Liver (tissue), 3 donors: ENCODE results near the gene NAPSA.

Experiments used
- GABPA ChIP-seq, 2 donors: IDR thresholded peaks in 1 of 2; conservative IDR thresholded peaks in 1 of 2; 2 replicates each; pipeline ENCODE4 v1.6.1; 2016; ENCODE audit warnings: antibody characterized with exemption in 2 of 2, mild to moderate bottlenecking in 1 of 2, moderate library complexity in 1 of 2
- RXRA ChIP-seq, 2 donors: IDR thresholded peaks; 2 replicates each; pipeline ENCODE4 v1.6.1; 2017 to 2018; ENCODE audit warnings: antibody characterized with exemption in 2 of 2, mild to moderate bottlenecking in 1 of 2
- SP1 ChIP-seq: IDR thresholded peaks from 2 replicates; pipeline ENCODE4 v1.6.1; 2018; ENCODE audit warnings: antibody characterized with exemption, mild to moderate bottlenecking
- TF ChIP-seq, protein P1 (sequence below): fragments of 150-350 bp; IDR thresholded peaks from 2 replicates; pipeline ENCODE4 v1.5.1; 2017; ENCODE audit warnings: improper control_type of control experiment, low read depth, low read length; ENCODE audit not compliant: missing input control
- TF ChIP-seq, protein P2 (sequence below): IDR thresholded peaks from 2 replicates; pipeline ENCODE4 v1.6.1; 2016; ENCODE audit warnings: antibody characterized with exemption
- TF ChIP-seq, protein P3 (sequence below): IDR thresholded peaks from 2 replicates; pipeline ENCODE4 v1.6.1; 2016; ENCODE audit warnings: antibody characterized with exemption, mild to moderate bottlenecking
- donor health status: healthy.
- donor health status: healthy.

DNA sequence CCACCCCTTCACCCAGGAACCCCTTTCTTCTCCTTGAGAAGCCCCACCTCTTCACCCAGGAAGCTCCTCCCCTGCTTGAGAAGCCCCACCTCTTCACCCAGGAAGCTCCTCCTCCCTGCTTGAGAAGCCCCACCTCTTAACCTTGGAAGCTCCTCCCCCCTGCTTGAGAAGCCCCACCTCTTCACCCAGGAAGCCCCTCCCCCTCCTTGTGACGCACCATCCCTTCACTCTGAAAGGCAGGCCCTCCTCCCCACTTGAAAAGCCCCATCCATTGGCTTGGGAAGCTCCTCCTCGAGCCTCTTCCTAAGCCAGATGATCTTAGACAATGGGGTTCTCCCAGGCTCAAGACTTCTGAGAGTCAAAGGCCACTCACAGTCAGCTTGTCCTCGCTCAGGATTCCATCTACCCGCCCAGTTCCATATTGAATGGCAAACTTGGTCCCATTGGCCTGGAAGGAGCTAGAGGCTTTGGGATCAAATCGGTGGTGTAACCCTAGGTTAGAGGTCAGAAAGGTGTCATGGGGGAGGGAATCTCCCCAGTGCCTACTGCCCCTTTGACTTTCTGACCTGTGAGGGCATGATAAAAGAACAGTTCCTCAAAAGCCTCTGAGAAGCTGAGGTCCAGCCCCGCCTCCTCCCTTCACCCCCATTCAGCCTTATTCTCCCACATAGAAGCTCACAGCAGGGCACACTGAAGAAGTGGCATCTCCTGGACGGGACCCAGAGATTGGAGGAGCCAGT lies 4.0 kb downstream of the NAPSA start:
- TF ChIP-seq, protein P1, sequence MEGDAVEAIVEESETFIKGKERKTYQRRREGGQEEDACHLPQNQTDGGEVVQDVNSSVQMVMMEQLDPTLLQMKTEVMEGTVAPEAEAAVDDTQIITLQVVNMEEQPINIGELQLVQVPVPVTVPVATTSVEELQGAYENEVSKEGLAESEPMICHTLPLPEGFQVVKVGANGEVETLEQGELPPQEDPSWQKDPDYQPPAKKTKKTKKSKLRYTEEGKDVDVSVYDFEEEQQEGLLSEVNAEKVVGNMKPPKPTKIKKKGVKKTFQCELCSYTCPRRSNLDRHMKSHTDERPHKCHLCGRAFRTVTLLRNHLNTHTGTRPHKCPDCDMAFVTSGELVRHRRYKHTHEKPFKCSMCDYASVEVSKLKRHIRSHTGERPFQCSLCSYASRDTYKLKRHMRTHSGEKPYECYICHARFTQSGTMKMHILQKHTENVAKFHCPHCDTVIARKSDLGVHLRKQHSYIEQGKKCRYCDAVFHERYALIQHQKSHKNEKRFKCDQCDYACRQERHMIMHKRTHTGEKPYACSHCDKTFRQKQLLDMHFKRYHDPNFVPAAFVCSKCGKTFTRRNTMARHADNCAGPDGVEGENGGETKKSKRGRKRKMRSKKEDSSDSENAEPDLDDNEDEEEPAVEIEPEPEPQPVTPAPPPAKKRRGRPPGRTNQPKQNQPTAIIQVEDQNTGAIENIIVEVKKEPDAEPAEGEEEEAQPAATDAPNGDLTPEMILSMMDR: no peak
- TF ChIP-seq, protein P2, sequence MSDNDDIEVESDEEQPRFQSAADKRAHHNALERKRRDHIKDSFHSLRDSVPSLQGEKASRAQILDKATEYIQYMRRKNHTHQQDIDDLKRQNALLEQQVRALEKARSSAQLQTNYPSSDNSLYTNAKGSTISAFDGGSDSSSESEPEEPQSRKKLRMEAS: no peak
- TF ChIP-seq GABPA (IDR thresholded peaks at IDR 0.05 in 1 of 2, conservative IDR thresholded peaks at IDR 0.05 in 1 of 2) (no peak), RXRA (IDR thresholded peaks at IDR 0.05) (no peak), SP1 (no peak)
- TF ChIP-seq, protein P3, sequence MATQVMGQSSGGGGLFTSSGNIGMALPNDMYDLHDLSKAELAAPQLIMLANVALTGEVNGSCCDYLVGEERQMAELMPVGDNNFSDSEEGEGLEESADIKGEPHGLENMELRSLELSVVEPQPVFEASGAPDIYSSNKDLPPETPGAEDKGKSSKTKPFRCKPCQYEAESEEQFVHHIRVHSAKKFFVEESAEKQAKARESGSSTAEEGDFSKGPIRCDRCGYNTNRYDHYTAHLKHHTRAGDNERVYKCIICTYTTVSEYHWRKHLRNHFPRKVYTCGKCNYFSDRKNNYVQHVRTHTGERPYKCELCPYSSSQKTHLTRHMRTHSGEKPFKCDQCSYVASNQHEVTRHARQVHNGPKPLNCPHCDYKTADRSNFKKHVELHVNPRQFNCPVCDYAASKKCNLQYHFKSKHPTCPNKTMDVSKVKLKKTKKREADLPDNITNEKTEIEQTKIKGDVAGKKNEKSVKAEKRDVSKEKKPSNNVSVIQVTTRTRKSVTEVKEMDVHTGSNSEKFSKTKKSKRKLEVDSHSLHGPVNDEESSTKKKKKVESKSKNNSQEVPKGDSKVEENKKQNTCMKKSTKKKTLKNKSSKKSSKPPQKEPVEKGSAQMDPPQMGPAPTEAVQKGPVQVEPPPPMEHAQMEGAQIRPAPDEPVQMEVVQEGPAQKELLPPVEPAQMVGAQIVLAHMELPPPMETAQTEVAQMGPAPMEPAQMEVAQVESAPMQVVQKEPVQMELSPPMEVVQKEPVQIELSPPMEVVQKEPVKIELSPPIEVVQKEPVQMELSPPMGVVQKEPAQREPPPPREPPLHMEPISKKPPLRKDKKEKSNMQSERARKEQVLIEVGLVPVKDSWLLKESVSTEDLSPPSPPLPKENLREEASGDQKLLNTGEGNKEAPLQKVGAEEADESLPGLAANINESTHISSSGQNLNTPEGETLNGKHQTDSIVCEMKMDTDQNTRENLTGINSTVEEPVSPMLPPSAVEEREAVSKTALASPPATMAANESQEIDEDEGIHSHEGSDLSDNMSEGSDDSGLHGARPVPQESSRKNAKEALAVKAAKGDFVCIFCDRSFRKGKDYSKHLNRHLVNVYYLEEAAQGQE: no peak
